Bronchial epithelial cell (primary cell): ENCODE data around the gene CHN2. TPM values are rescaled to one million over a fixed set of nuclear protein-coding genes. Genes with fewer than 3 reads are reported as not detected.

Experiments
- DNase-seq: peaks from one replicate; pipeline ENCODE4 v3.0.0-alpha.2; 2010; ENCODE audit warnings: low read depth
- FAIRE-seq: peaks from 2 replicates; lab custom pipeline; 2011; peaks lifted over from hg19 to GRCh38; lab: Jason Lieb, UNC
- H3K27me3 ChIP-seq: 2 replicates; pipeline ENCODE4 v1.5.1; 2011; ENCODE audit warnings: low read length; ENCODE audit not compliant: control insufficient read depth, insufficient read depth
- H3K36me3 ChIP-seq: 2 replicates; pipeline ENCODE4 v1.5.1; 2011; ENCODE audit warnings: low read length; ENCODE audit not compliant: control insufficient read depth, insufficient read depth
- H3K4me3 ChIP-seq: 2 replicates; pipeline ENCODE4 v1.5.1; 2011; ENCODE audit warnings: mild to moderate bottlenecking, low read depth, low read length, control low read depth
- CTCF ChIP-seq: IDR thresholded peaks from 2 replicates; pipeline ENCODE4 v1.5.1; 2011; ENCODE audit warnings: mild to moderate bottlenecking, moderate library complexity, low read length, control low read depth, inconsistent platforms; ENCODE audit not compliant: insufficient read depth, severe bottlenecking
- total RNA-seq: library from RNA; depleted of rRNA; stranded (reverse); fragments of >200 nt; gene quantifications from 2 replicates; pipeline ENCODE4 v1.2.1, GENCODE V29; 2014

The CHN2 gene
- total RNA-seq, 1 donor from 2014 or later, result 0.53 TPM

- H3K4me3 ChIP-seq, result no peak overlapping the region
- no peak for DNase-seq
- H3K27me3 ChIP-seq, result peaks cover 10% of the 10 kb centered on the region
- H3K36me3 ChIP-seq, result no peaks in the 10 kb centered on the region
- no peak for FAIRE-seq
- TF ChIP-seq CTCF, result no peak
These were observed 282.3 kb downstream of the CHN2 start for GRCh38 chr7:29476916-29477315.

GRCh38 chr7:29478226-29478625 lies 283.7 kb downstream of the CHN2 start:
- peak; percentile 23 for FAIRE-seq
- Histone ChIP-seq H3K4me3 (no peak overlapping the region), H3K36me3 (no peaks in the 10 kb centered on the region), H3K27me3 (peaks cover 11% of the 10 kb centered on the region)
- DNase-seq, result no peak
- no peak for TF ChIP-seq CTCF

- TF ChIP-seq CTCF, result no peak
- H3K27me3 ChIP-seq, result peaks cover 11% of the 10 kb centered on the region
- FAIRE-seq (no peak), DNase-seq (no peak)
- H3K36me3 ChIP-seq, result no peaks in the 10 kb centered on the region
- no peak overlapping the region for H3K4me3 ChIP-seq
These were observed 284.2 kb downstream of the CHN2 start for GRCh38 chr7:29478687-29479240.

GRCh38 chr7:29479301-29480200 lies 285.0 kb downstream of the CHN2 start:
- no peak for TF ChIP-seq CTCF
- Histone ChIP-seq H3K36me3 (no peaks in the 10 kb centered on the region), H3K4me3 (no peak overlapping the region), H3K27me3 (peaks cover 13% of the 10 kb centered on the region)
- FAIRE-seq (no peak), DNase-seq (no peak)

GRCh38 chr7:29480451-29480850 lies 285.9 kb downstream of the CHN2 start:
- Histone ChIP-seq H3K36me3 (no peaks in the 10 kb centered on the region), H3K4me3 (no peak overlapping the region), H3K27me3 (peaks cover 11% of the 10 kb centered on the region)
- FAIRE-seq, result no peak
- DNase-seq, result no peak
- no peak for TF ChIP-seq CTCF
